Measurements from ENCODE around the gene AFF4.

DNA sequence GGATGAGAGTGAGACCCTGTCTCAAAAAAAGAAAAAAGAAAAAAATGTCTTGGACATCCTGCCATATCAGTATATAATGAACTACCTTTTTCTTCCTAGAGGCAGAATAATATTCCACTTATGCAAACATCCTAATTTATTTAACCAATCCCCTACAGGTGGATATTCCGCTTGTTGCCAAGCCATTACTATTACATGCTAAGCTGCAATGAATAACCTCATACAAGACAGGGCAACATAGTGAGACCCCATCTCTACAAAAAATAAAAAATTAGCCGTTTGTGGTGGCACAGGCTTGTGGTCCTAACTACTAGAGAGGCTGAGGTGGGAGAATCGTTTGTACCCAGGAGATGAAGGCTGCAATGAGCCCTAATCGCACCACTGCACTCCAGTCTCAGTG, 1.7 kb upstream of the AFF4 start:
- TF ChIP-seq, protein P1, sequence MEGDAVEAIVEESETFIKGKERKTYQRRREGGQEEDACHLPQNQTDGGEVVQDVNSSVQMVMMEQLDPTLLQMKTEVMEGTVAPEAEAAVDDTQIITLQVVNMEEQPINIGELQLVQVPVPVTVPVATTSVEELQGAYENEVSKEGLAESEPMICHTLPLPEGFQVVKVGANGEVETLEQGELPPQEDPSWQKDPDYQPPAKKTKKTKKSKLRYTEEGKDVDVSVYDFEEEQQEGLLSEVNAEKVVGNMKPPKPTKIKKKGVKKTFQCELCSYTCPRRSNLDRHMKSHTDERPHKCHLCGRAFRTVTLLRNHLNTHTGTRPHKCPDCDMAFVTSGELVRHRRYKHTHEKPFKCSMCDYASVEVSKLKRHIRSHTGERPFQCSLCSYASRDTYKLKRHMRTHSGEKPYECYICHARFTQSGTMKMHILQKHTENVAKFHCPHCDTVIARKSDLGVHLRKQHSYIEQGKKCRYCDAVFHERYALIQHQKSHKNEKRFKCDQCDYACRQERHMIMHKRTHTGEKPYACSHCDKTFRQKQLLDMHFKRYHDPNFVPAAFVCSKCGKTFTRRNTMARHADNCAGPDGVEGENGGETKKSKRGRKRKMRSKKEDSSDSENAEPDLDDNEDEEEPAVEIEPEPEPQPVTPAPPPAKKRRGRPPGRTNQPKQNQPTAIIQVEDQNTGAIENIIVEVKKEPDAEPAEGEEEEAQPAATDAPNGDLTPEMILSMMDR (conservative IDR thresholded peaks at IDR 0.05; ENCODE audit: low read depth, low read length): no peak
- TF ChIP-seq RAD21 (IDR thresholded peaks at IDR 0.05; ENCODE audit: low read length) (no peak), SMC3 (IDR thresholded peaks at IDR 0.05; ENCODE audit: low read depth, low read length) (no peak), RFX5 (IDR thresholded peaks at IDR 0.05; ENCODE audit: low read depth, low read length) (no peak), RCOR1 (IDR thresholded peaks at IDR 0.05; ENCODE audit: insufficient replicate concordance, low read length) (no peak), CEBPB (IDR thresholded peaks at IDR 0.05; ENCODE audit: low read depth, low read length) (no peak), BHLHE40 (IDR thresholded peaks at IDR 0.05; ENCODE audit: low read depth, low read length) (no peak), MAZ (IDR thresholded peaks at IDR 0.05; ENCODE audit: borderline replicate concordance, low read depth, low read length) (no peak), POLR2A (IDR thresholded peaks at IDR 0.05; ENCODE audit: low read depth, low read length) (no peak), MAFK (IDR thresholded peaks at IDR 0.05; ENCODE audit: low read depth, low read length) (no peak)
- TF ChIP-seq, protein P2, sequence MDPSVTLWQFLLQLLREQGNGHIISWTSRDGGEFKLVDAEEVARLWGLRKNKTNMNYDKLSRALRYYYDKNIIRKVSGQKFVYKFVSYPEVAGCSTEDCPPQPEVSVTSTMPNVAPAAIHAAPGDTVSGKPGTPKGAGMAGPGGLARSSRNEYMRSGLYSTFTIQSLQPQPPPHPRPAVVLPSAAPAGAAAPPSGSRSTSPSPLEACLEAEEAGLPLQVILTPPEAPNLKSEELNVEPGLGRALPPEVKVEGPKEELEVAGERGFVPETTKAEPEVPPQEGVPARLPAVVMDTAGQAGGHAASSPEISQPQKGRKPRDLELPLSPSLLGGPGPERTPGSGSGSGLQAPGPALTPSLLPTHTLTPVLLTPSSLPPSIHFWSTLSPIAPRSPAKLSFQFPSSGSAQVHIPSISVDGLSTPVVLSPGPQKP (IDR thresholded peaks at IDR 0.05; ENCODE audit: borderline replicate concordance, low read depth, low read length): no peak
- TF ChIP-seq, protein P3, sequence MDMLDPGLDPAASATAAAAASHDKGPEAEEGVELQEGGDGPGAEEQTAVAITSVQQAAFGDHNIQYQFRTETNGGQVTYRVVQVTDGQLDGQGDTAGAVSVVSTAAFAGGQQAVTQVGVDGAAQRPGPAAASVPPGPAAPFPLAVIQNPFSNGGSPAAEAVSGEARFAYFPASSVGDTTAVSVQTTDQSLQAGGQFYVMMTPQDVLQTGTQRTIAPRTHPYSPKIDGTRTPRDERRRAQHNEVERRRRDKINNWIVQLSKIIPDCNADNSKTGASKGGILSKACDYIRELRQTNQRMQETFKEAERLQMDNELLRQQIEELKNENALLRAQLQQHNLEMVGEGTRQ (IDR thresholded peaks at IDR 0.05; ENCODE audit: low read depth, low read length): no peak
